ENCODE results near the gene CCDC167. TPM values are rescaled to one million over a fixed set of nuclear protein-coding genes. Genes with fewer than 3 reads are reported as not detected.
A peak's percentile ranks its signal among the peaks of the same experiment; 100 is the strongest.

The CCDC167 gene
- total RNA-seq, 2 donors from 2014 or later = 7.6 to 10.9 TPM

GRCh38 chr6:37489697-37490336 lies 9.9 kb downstream of the CCDC167 start:
- DNase-seq (peak in 2 of 4 donors; percentile 30 to 39), ATAC-seq (peak; percentile 25)
- 50 to 55% methylated on average over 8 to 10 of the region's 10 CpGs for WGBS, 2 donors
- H3K4me3 ChIP-seq = no peak overlapping the region
- H3K9me3 ChIP-seq = no peaks in the 10 kb centered on the region
- intact Hi-C loops (cut with DNase I) = no loop called here
- H3K27me3 ChIP-seq = no peaks in the 10 kb centered on the region
- no peaks in the 10 kb centered on the region for H3K4me1 ChIP-seq
- no peak overlapping the region for H3K27ac ChIP-seq
- TF ChIP-seq CTCF (IDR thresholded peaks at IDR 0.05) (peak in 2 of 7 experiments; percentile 8 to 16), POLR2A (IDR thresholded peaks at IDR 0.05) (no peak)
- H3K36me3 ChIP-seq (replicated peaks in 1 of 2; ENCODE audit: insufficient read depth in 1 of 2, low read depth in 2 of 2) = no peaks in the 10 kb centered on the region

- no peaks in the 10 kb centered on the region for H3K9me3 ChIP-seq
- TF ChIP-seq POLR2A (IDR thresholded peaks at IDR 0.05) = no peak
- no peaks in the 10 kb centered on the region for H3K4me1 ChIP-seq
- H3K36me3 ChIP-seq (replicated peaks in 1 of 2; ENCODE audit: insufficient read depth in 1 of 2, low read depth in 2 of 2) = no peaks in the 10 kb centered on the region
- H3K27ac ChIP-seq = no peak overlapping the region
- 38 to 45% methylated on average over 1 of the region's 1 CpG for WGBS, 2 donors
- DNase-seq = no peak
- no peak overlapping the region for H3K4me3 ChIP-seq
- ATAC-seq = no peak
- H3K27me3 ChIP-seq = no peaks in the 10 kb centered on the region
- intact Hi-C loops (cut with DNase I) = no loop called here
Observed at GRCh38 chr6:37488476-37488875, 11.2 kb downstream of the CCDC167 start.

GRCh38 chr6:37487591-37488380 lies 11.9 kb downstream of the CCDC167 start:
- TF ChIP-seq POLR2A (IDR thresholded peaks at IDR 0.05) (no peak), CTCF (IDR thresholded peaks at IDR 0.05) (no peak)
- H3K9me3 ChIP-seq = no peaks in the 10 kb centered on the region
- no peaks in the 10 kb centered on the region for H3K4me1 ChIP-seq
- ATAC-seq (no peak), DNase-seq (no peak)
- no peak overlapping the region for H3K4me3 ChIP-seq
- H3K27me3 ChIP-seq = no peaks in the 10 kb centered on the region
- no peaks in the 10 kb centered on the region for H3K36me3 ChIP-seq (replicated peaks in 1 of 2; ENCODE audit: insufficient read depth in 1 of 2, low read depth in 2 of 2)
- intact Hi-C loops (cut with DNase I) = no loop called here
- 58 to 68% methylated on average over 9 of the region's 9 CpGs for WGBS, 2 donors
- no peak overlapping the region for H3K27ac ChIP-seq

GRCh38 chr6:37486121-37486839 lies 13.4 kb downstream of the CCDC167 start:
- DNase-seq (no peak), ATAC-seq (no peak)
- Histone ChIP-seq H3K4me1 (no peaks in the 10 kb centered on the region), H3K4me3 (no peak overlapping the region), H3K27ac (no peak overlapping the region), H3K27me3 (no peaks in the 10 kb centered on the region), H3K36me3 (replicated peaks in 1 of 2; ENCODE audit: insufficient read depth in 1 of 2, low read depth in 2 of 2) (no peaks in the 10 kb centered on the region), H3K9me3 (no peaks in the 10 kb centered on the region)
- intact Hi-C loops (cut with DNase I) = no loop called here
- WGBS, 2 donors = 87 to 94% methylated on average over 7 to 8 of the region's 8 CpGs
- TF ChIP-seq POLR2A (IDR thresholded peaks at IDR 0.05) = no peak
- no peak for TF ChIP-seq CTCF (IDR thresholded peaks at IDR 0.05)

- H3K4me1 ChIP-seq = no peaks in the 10 kb centered on the region
- H3K27me3 ChIP-seq = no peaks in the 10 kb centered on the region
- H3K36me3 ChIP-seq (replicated peaks in 1 of 2; ENCODE audit: insufficient read depth in 1 of 2, low read depth in 2 of 2) = no peaks in the 10 kb centered on the region
- no peak for TF ChIP-seq CTCF (IDR thresholded peaks at IDR 0.05)
- TF ChIP-seq POLR2A (IDR thresholded peaks at IDR 0.05) = no peak
- no peak for DNase-seq
- 79 to 88% methylated on average over 8 to 10 of the region's 10 CpGs for WGBS, 2 donors
- no peak overlapping the region for H3K27ac ChIP-seq
- no peak for ATAC-seq
- H3K4me3 ChIP-seq = no peak overlapping the region
- H3K9me3 ChIP-seq = no peaks in the 10 kb centered on the region
- intact Hi-C loops (cut with DNase I) = no loop called here
Observed at GRCh38 chr6:37485291-37485702, 14.4 kb downstream of the CCDC167 start.
